Measurements from ENCODE around the gene PDZRN3.

The PDZRN3 gene

DNA sequence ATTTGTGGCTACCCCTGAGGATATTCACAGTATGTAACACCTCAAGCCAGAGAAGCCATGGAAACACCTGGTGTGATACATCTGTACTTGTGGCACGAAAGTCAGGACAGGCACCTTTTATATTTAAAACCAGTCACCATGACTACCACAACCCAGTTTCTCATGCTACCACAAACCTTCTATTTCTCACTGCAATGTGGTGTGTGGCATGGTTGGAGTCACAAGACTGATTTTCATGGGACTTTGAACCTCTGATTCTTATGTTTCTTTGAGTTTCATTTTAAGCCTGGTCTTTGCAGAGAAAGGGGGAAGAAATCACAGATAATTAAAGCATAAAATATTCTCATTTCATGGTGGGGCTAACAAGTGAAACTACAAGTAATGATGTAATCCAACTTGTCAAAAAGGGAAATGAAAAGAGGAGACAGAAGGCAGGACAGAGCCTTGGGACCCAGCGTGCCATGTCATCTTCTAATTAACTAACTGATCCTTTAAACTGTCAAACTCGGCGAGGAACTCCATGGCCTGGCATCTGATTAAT is 175.9 kb downstream of the PDZRN3 start:
- H3K9ac ChIP-seq (ENCODE audit: low read length), result no peak overlapping the region
- no peaks in the 10 kb centered on the region for H3K9me3 ChIP-seq (ENCODE audit: control insufficient read depth, low read length)
- H3K4me1 ChIP-seq (ENCODE audit: control insufficient read depth, insufficient read depth, low read length), result peaks cover 10% of the 10 kb centered on the region
- H3K27me3 ChIP-seq (ENCODE audit: control insufficient read depth, insufficient read depth, low read length), result no peaks in the 10 kb centered on the region
- no peak overlapping the region for H3K4me3 ChIP-seq (ENCODE audit: low read length)
- H3K36me3 ChIP-seq (ENCODE audit: control insufficient read depth, insufficient read depth, low read length), result no peaks in the 10 kb centered on the region

DNA sequence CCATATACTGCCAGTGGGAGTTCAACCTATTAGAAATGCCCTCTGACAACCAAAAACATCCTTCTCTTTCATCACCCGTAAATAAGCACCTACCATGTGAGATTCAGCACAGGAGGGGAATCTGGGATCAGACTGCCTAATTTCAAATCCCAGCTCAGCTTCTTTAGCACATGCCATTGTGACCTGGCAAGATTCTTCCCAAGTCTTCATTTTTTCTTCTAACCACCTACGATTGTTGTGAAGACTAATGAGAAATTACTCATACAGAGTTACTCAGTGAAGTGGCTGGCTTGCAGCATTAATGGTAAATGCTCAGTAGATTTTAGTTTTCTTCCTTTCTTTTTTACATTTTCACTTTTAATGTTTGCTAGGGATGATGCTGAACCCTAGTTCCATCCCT is 176.7 kb downstream of the PDZRN3 start:
- H3K27me3 ChIP-seq (ENCODE audit: control insufficient read depth, insufficient read depth, low read length), result no peaks in the 10 kb centered on the region
- H3K9ac ChIP-seq (ENCODE audit: low read length), result no peak overlapping the region
- H3K9me3 ChIP-seq (ENCODE audit: control insufficient read depth, low read length), result no peaks in the 10 kb centered on the region
- H3K4me1 ChIP-seq (ENCODE audit: control insufficient read depth, insufficient read depth, low read length), result peaks cover 10% of the 10 kb centered on the region
- no peak overlapping the region for H3K4me3 ChIP-seq (ENCODE audit: low read length)
- no peaks in the 10 kb centered on the region for H3K36me3 ChIP-seq (ENCODE audit: control insufficient read depth, insufficient read depth, low read length)

DNA sequence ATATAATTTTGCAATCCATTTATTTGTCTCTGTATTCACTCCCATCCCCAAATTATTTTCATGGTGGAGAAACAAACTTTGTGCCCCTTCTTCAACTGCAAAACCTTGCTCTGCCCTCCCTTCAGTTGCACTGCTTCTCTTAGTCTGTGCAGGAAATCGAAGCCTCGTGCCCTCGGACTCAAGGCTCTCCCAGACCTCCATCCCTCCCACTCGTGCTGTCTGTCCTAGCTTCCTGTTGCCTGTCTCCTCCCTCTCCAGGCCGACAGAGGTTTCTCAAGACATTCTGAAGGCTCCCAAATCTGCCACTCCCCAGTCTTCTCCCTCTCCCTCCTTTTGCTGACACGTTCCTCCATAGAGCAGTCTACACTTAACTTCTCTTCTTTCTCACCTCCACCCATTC is 177.6 kb downstream of the PDZRN3 start:
- Histone ChIP-seq H3K9me3 (ENCODE audit: control insufficient read depth, low read length) (no peaks in the 10 kb centered on the region), H3K9ac (ENCODE audit: low read length) (no peak overlapping the region), H3K27me3 (ENCODE audit: control insufficient read depth, insufficient read depth, low read length) (no peaks in the 10 kb centered on the region), H3K4me3 (ENCODE audit: low read length) (no peak overlapping the region), H3K36me3 (ENCODE audit: control insufficient read depth, insufficient read depth, low read length) (no peaks in the 10 kb centered on the region), H3K4me1 (ENCODE audit: control insufficient read depth, insufficient read depth, low read length) (peaks cover 10% of the 10 kb centered on the region)

DNA sequence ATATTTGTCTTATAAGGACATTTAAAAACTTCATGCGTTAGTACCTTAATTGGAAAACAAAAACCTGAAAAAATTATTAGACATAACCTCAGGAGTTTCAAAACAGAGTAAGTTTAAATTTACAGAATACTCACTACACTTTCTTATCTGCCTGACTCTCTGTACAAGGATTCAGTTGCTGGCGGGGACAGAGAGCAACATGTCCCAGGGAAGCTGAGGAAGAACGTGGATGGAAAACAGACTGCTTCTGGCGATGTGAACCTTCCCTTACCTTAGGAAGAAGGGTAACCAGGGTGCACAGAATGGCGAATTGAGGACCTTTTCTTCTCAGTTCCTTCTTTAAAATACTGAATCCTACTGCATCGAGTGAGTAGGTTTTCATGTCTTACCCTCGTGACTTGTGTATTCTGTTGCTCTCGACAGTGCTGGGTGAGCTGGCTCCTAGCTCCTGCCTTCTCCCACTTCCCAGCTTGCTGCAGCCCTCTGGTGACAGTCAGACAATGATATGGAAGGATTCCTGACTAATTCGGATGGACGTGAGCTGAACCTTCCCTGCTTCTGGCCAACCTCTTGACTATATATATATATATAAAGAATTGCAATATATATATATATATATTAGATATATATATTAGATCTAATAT is 178.2 kb downstream of the PDZRN3 start:
- Histone ChIP-seq H3K4me1 (ENCODE audit: control insufficient read depth, insufficient read depth, low read length) (peaks cover 10% of the 10 kb centered on the region), H3K9me3 (ENCODE audit: control insufficient read depth, low read length) (no peaks in the 10 kb centered on the region), H3K36me3 (ENCODE audit: control insufficient read depth, insufficient read depth, low read length) (no peaks in the 10 kb centered on the region), H3K27me3 (ENCODE audit: control insufficient read depth, insufficient read depth, low read length) (no peaks in the 10 kb centered on the region), H3K9ac (ENCODE audit: low read length) (no peak overlapping the region), H3K4me3 (ENCODE audit: low read length) (no peak overlapping the region)

DNA sequence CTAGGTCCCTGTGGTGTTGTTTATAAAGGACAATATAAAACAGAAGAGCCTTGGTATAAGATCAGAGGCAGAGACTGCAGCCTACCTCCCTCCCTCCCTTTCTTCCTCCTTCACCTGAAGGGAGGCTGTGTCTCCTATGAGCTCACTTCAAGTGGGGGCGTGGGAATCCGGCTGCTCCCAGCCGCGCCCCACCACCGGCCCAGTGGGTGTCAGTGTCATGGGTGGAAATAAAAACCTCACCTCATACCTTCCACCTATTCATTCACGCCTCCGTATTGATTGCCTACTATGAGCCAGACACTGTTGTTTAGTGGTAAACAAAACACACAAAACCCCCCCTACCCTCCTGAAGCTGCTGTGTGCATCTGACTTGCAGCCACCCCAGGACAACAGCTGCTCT is 181.9 kb downstream of the PDZRN3 start:
- Histone ChIP-seq H3K36me3 (ENCODE audit: control insufficient read depth, insufficient read depth, low read length) (no peaks in the 10 kb centered on the region), H3K9ac (ENCODE audit: low read length) (no peak overlapping the region), H3K4me3 (ENCODE audit: low read length) (no peak overlapping the region), H3K4me1 (ENCODE audit: control insufficient read depth, insufficient read depth, low read length) (no peaks in the 10 kb centered on the region), H3K9me3 (ENCODE audit: control insufficient read depth, low read length) (no peaks in the 10 kb centered on the region), H3K27me3 (ENCODE audit: control insufficient read depth, insufficient read depth, low read length) (no peaks in the 10 kb centered on the region)

DNA sequence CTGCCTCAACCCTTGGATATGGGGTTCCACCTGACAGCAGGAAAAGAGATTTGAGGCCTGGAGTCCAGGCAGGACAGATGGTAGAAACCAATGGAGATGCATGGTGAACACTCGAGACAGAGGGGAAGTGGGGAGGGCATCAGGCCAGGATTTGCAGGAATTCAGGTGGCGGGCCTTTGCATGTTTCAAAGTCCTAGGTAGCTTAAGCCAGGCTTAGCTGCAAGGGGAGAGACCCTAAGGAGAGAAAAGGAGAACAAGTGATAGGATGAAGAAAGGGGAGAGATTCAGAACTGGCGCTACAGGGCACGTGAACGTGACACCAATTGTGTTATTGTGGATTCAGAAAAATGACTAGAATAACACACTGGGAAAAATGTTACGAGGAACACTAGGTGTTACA is 182.6 kb downstream of the PDZRN3 start:
- Histone ChIP-seq H3K4me1 (ENCODE audit: control insufficient read depth, insufficient read depth, low read length) (no peaks in the 10 kb centered on the region), H3K9ac (ENCODE audit: low read length) (no peak overlapping the region), H3K27me3 (ENCODE audit: control insufficient read depth, insufficient read depth, low read length) (no peaks in the 10 kb centered on the region), H3K9me3 (ENCODE audit: control insufficient read depth, low read length) (no peaks in the 10 kb centered on the region), H3K4me3 (ENCODE audit: low read length) (no peak overlapping the region), H3K36me3 (ENCODE audit: control insufficient read depth, insufficient read depth, low read length) (no peaks in the 10 kb centered on the region)

DNA sequence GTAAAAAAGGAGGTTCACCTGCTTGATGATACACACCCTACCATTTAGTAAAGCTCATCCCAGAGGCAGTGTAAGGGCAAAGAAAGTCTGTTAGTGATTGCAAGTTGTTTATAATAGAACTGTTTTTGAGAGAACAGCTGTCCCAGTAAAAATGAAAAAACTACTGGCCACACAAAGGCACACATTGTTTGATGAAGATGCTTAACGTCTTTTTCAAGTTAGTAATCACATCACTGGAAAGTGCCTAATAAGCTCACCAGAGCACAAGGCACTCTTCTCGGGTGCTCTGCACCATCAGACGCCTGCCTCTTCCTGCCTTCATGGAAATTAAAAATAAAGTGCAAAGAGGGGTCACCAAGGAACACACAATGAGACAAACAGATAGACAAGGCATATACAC is 186.9 kb downstream of the PDZRN3 start:
- no peak overlapping the region for H3K9ac ChIP-seq (ENCODE audit: low read length)
- no peaks in the 10 kb centered on the region for H3K27me3 ChIP-seq (ENCODE audit: control insufficient read depth, insufficient read depth, low read length)
- H3K4me3 ChIP-seq (ENCODE audit: low read length), result no peak overlapping the region
- H3K36me3 ChIP-seq (ENCODE audit: control insufficient read depth, insufficient read depth, low read length), result no peaks in the 10 kb centered on the region
- H3K9me3 ChIP-seq (ENCODE audit: control insufficient read depth, low read length), result no peaks in the 10 kb centered on the region
- no peaks in the 10 kb centered on the region for H3K4me1 ChIP-seq (ENCODE audit: control insufficient read depth, insufficient read depth, low read length)

DNA sequence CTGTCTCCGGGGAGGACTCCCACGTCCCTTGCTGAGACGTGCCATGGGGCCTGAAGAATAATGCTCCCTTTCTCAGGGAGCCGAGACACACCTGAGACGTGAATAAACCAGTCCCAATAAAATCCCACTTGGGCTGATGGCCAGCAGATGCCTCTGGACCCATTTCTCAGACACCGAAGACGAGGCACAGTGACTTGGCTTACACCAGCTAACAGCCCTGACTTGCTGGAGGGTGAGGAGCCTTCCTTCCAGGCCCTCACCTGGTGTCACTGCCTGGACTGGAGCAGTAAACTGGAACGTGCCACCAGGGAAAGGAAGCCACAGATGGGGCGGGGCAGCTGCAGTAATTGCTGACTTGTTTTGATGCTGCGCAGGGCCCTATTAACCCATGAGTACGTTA is 189.7 kb downstream of the PDZRN3 start:
- Histone ChIP-seq H3K4me1 (ENCODE audit: control insufficient read depth, insufficient read depth, low read length) (no peaks in the 10 kb centered on the region), H3K27me3 (ENCODE audit: control insufficient read depth, insufficient read depth, low read length) (no peaks in the 10 kb centered on the region), H3K36me3 (ENCODE audit: control insufficient read depth, insufficient read depth, low read length) (no peaks in the 10 kb centered on the region), H3K9ac (ENCODE audit: low read length) (no peak overlapping the region), H3K9me3 (ENCODE audit: control insufficient read depth, low read length) (no peaks in the 10 kb centered on the region), H3K4me3 (ENCODE audit: low read length) (no peak overlapping the region)

DNA sequence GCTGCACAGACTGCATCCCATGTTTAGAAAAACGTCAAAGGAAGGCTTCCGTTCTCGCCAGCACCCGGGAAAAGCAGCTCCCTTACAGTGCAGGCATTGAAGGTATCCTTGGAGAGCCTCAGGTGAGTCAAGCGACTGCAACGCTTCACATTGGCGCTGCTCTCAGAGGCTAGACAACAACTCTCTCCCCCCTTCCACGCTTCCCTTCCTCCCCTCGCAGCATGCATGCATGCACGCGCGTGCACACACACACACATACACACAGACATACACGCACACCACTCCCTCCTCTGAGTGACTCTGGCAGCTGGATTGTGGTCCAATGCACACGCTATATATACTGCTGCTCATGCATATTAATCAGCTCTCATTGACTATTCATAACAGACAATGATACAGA is 191.1 kb downstream of the PDZRN3 start:
- Histone ChIP-seq H3K36me3 (ENCODE audit: control insufficient read depth, insufficient read depth, low read length) (no peaks in the 10 kb centered on the region), H3K27me3 (ENCODE audit: control insufficient read depth, insufficient read depth, low read length) (no peaks in the 10 kb centered on the region), H3K9ac (ENCODE audit: low read length) (no peak overlapping the region), H3K9me3 (ENCODE audit: control insufficient read depth, low read length) (no peaks in the 10 kb centered on the region), H3K4me3 (ENCODE audit: low read length) (no peak overlapping the region), H3K4me1 (ENCODE audit: control insufficient read depth, insufficient read depth, low read length) (no peaks in the 10 kb centered on the region)

DNA sequence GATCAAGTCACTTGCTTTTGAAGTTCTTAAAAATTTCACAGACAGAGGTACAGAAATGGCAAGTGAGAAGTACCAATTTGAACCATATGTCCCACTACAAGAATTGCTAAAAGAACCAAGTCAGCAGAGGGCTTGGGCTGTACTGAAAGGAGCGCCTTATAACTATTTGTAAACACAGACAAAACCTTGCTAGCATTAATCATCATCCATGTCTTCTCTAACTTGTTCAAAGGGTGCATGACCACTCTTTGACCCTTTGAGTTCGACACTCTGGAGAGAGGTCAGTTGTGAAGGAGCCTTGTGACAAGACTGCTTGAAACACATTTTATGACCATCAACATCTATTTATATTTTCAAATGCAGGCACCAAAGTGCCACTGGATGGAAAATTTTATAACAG is 191.7 kb downstream of the PDZRN3 start:
- Histone ChIP-seq H3K9me3 (ENCODE audit: control insufficient read depth, low read length) (no peaks in the 10 kb centered on the region), H3K9ac (ENCODE audit: low read length) (no peak overlapping the region), H3K27me3 (ENCODE audit: control insufficient read depth, insufficient read depth, low read length) (no peaks in the 10 kb centered on the region), H3K4me3 (ENCODE audit: low read length) (no peak overlapping the region), H3K4me1 (ENCODE audit: control insufficient read depth, insufficient read depth, low read length) (no peaks in the 10 kb centered on the region), H3K36me3 (ENCODE audit: control insufficient read depth, insufficient read depth, low read length) (no peaks in the 10 kb centered on the region)

DNA sequence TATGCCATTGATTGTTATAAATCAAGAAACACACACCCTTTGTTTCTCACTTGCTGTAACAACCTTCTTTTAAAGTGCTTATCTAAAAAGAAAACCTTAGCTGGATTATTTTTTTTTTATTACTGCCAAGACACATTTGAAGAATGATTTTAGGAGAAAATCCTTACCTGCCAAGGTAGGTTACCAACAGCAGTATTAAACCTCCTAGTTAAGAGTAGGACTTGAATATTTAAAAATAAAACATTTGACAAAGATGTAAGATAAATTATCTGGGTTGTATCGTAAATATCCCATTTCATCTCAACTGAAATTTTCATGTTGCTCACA is 192.1 kb downstream of the PDZRN3 start:
- Histone ChIP-seq H3K27me3 (ENCODE audit: control insufficient read depth, insufficient read depth, low read length) (no peaks in the 10 kb centered on the region), H3K36me3 (ENCODE audit: control insufficient read depth, insufficient read depth, low read length) (no peaks in the 10 kb centered on the region), H3K4me1 (ENCODE audit: control insufficient read depth, insufficient read depth, low read length) (no peaks in the 10 kb centered on the region), H3K4me3 (ENCODE audit: low read length) (no peak overlapping the region), H3K9ac (ENCODE audit: low read length) (no peak overlapping the region), H3K9me3 (ENCODE audit: control insufficient read depth, low read length) (no peaks in the 10 kb centered on the region)

DNA sequence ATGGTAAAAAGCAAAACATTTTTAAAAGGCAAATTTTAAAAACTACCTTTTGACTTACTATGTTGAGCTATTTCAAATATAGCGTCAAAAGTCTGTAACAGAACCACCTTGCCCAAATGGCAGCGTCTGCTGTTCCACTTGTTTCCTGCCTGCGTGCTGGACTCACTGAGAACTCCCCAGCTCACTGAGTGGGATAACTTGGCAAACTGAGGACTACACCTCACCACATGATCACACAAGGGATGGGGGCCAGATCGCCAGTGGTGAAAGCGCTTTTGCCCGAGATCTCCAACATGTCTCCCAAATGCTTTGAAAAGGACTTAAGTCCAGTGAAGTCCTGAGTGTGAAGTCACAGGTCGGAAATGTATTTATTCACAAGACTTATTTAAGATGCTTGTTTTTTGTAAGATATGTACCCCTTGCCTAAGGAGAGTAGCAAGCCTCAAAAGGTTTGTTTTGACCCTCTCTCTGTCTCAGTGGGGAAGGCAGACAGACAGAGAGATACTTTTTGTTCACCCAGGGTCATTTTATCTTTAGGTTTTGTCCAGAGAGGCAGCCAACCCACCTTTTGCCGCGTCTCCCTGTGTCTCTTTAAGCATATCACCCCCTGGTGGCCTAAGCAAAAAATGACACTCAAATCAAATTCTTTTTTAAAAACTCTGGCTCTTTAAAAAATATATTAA is 192.6 kb downstream of the PDZRN3 start:
- Histone ChIP-seq H3K4me1 (ENCODE audit: control insufficient read depth, insufficient read depth, low read length) (no peaks in the 10 kb centered on the region), H3K9ac (ENCODE audit: low read length) (no peak overlapping the region)

More for the DNA sequence above, 192.6 kb downstream of the PDZRN3 start:
- Histone ChIP-seq H3K36me3 (ENCODE audit: control insufficient read depth, insufficient read depth, low read length) (no peaks in the 10 kb centered on the region), H3K9me3 (ENCODE audit: control insufficient read depth, low read length) (no peaks in the 10 kb centered on the region), H3K27me3 (ENCODE audit: control insufficient read depth, insufficient read depth, low read length) (no peaks in the 10 kb centered on the region), H3K4me3 (ENCODE audit: low read length) (no peak overlapping the region)

Data from mucosa of stomach (tissue), 1 donor.